Stimulated activated CD4-positive, alpha-beta T cell treated with anti-CD3 and anti-CD28 coated beads, Interleukin-4, amount 100 ng/mL, for 1 hour (primary cell): Measurements from ENCODE around the gene GPR25.

Experiments
- DNase-seq: peaks from one replicate; pipeline ENCODE4 v3.0.0-alpha.2; 2020

Gene GPR25

GRCh38 chr1:200916681-200917080 lies 43.9 kb downstream of the GPR25 start:
- DNase-seq: no peak

DNA sequence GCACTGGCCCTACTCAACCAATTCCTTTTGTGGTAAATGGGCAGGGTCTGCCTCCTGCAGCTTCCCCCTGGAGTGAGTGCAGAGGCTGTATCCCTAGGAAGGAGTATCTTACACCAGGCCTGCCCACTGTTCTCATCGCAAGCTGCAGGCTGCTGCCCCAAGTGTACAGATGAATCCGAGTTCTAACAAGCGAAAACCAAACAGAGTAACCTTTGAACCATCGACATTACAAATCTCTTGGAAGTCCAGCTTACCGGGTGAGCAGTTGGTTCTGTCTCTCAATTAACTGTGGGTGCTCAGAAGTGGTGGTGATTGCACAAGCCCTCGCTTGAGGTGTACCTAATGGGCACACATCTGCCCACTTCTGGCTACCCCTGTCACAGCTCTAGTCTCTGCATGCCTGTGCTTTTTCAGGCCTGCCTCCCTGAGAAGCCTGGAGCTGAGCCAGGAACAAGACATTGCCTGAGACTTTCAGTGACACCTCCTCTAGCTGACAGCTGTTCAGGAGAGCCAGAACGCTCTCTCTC lies 44.6 kb downstream of the GPR25 start:
- no peak for DNase-seq

- no peak for DNase-seq
Measured at GRCh38 chr1:200918006-200918405, 45.2 kb downstream of the GPR25 start.

DNA sequence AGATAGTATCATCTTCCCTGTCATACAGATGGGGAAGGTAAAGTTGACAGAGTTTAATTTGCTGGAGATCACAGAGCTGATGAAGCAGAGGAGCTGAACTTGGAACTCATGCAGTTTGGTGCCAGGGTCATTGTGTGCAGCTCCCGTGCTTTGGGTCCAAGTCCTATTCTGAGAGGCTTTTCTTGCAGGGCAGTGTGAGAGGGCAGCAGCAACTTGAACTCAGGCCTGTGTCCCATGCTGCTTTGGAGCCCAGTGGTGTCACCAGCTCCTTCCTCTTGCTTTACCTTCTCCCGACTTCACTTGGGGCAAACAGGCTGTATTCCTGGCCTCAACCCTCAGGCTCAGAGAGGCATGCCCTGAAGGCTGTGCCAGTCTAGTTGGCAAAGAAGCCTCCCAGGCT lies 46.6 kb downstream of the GPR25 start:
- no peak for DNase-seq

DNA sequence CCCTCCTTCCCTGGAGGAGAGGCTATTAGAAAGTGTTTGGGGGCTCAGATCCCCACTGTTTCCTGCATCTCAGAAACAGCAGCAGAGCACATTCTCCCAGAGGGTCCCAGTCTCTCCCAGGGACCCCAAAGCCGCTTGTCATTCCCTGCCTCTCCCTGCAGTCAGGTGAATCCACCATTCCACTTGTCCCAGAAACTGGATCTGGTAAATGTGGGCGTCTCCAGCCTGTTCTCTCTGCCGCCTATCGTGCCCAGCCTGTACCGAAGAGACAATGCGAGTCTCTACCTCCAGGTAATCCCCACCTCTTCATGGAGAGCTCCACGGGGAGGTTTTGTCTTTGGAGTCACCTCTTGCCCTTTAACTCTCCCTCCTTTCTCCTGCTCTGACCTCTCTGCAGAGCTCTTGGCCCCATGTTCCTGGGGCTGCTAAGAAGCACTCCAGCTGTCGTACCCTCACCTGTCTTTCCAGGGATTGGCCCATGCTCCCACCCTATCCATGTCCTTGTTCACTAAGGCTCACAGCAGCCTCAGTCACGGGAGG lies 48.9 kb downstream of the GPR25 start:
- no peak for DNase-seq

DNA sequence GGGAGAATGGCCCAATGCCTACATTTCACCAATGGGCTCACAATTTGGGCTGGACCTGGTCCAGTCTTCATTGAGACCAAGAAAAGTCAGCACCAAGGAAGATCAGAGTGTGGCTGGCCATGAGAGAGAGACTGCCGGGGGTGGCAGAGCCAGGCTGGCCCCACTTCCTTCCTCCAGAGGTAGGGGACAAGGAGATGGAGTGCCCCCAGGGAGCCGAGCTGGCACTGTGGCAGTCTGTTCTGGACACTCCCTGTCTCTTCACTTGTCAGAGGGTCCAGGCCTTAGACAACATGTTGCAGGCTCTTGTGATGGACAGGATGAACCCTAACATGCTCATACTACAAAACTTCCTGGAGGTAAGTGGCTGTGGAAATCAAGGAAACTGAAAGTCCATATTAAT lies 49.6 kb downstream of the GPR25 start:
- DNase-seq: no peak

DNA sequence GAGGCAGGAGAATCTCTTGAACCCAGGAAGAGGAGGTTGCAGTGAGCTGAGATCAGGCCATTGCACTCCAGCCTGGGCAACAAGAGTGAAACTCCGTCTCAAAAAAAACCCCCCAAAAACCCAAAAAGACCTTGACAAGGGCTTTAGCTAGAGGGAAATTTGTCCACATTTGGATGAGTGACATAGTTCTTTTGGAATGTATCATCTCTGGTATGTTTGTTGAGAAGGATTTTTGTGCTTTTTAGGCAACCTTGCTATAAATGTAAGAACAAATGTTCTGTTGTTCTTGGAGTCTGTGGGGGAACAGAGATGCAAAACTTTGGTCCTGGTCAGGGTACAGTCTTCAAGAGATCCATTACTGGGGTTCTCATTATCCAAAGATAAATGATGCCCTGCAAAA lies 50.8 kb downstream of the GPR25 start:
- DNase-seq: no peak
